Measurements from ENCODE around the gene PKNOX2.

PKNOX2 gene

GRCh38 chr11:125264100-125265022 lies 99.8 kb downstream of the PKNOX2 start:
- no peak for DNase-seq

GRCh38 chr11:125267548-125267947 lies 103.0 kb downstream of the PKNOX2 start:
- DNase-seq: no peak

- DNase-seq: no peak
Measured at GRCh38 chr11:125268611-125269010, 104.1 kb downstream of the PKNOX2 start.

- DNase-seq: no peak
Measured at GRCh38 chr11:125270106-125270505, 105.6 kb downstream of the PKNOX2 start.

GRCh38 chr11:125270711-125271110 lies 106.2 kb downstream of the PKNOX2 start:
- no peak for DNase-seq

- no peak for DNase-seq
Measured at GRCh38 chr11:125271483-125272091, 107.0 kb downstream of the PKNOX2 start.

- no peak for DNase-seq
Measured at GRCh38 chr11:125272092-125272491, 107.5 kb downstream of the PKNOX2 start.

- no peak for DNase-seq
Measured at GRCh38 chr11:125272821-125273220, 108.3 kb downstream of the PKNOX2 start.

- no peak for DNase-seq
Measured at GRCh38 chr11:125273519-125274000, 109.0 kb downstream of the PKNOX2 start.

GRCh38 chr11:125274309-125274708 lies 109.8 kb downstream of the PKNOX2 start:
- DNase-seq: no peak

GRCh38 chr11:125274774-125275173 lies 110.2 kb downstream of the PKNOX2 start:
- no peak for DNase-seq

GRCh38 chr11:125275905-125276618 lies 111.5 kb downstream of the PKNOX2 start:
- DNase-seq: no peak

GRCh38 chr11:125276619-125276976 lies 112.0 kb downstream of the PKNOX2 start:
- DNase-seq: no peak

GRCh38 chr11:125279676-125280418 lies 115.3 kb downstream of the PKNOX2 start:
- no peak for DNase-seq

GRCh38 chr11:125280646-125281045 lies 116.1 kb downstream of the PKNOX2 start:
- no peak for DNase-seq

- DNase-seq: no peak
Measured at GRCh38 chr11:125281831-125282595, 117.5 kb downstream of the PKNOX2 start.

- DNase-seq: no peak
Measured at GRCh38 chr11:125282596-125282914, 118.0 kb downstream of the PKNOX2 start.

- no peak for DNase-seq
Measured at GRCh38 chr11:125284245-125284850, 119.8 kb downstream of the PKNOX2 start.

GRCh38 chr11:125285844-125286243 lies 121.3 kb downstream of the PKNOX2 start:
- no peak for DNase-seq

GRCh38 chr11:125286486-125286885 lies 121.9 kb downstream of the PKNOX2 start:
- no peak for DNase-seq

- DNase-seq: no peak
Measured at GRCh38 chr11:125287491-125288210, 123.1 kb downstream of the PKNOX2 start.
